OCI-LY3 (cell line): ENCODE measurements around the gene LMO2.
"Not testable (repeated sequence)": the region's sequence is repeated elsewhere in the genome, so short reads cannot be mapped to it uniquely, and the experiment has no call there.

Experiments
- H2AFZ ChIP-seq: fragments of 200-600, 300-600 bp; shearing (Covaris generic); 2 replicates; pipeline ENCODE4 v1.6.0; 2014; ENCODE audit warnings: antibody characterized with exemption, low read depth, low read length
- H3K27ac ChIP-seq: fragments of 200-600, 300-600 bp; sonication (generic); 2 replicates; pipeline ENCODE4 v1.5.1; 2014; ENCODE audit warnings: mild to moderate bottlenecking, low read length, moderate library complexity, mixed read lengths
- H3K27me3 ChIP-seq: fragments of 200-600, 300-600 bp; sonication (generic); 2 replicates; pipeline ENCODE4 v1.6.1; 2014; ENCODE audit warnings: low read depth, low read length, mixed read lengths
- H3K36me3 ChIP-seq: fragments of 200-600, 300-600 bp; sonication (generic); replicated peaks from 2 replicates; pipeline ENCODE3; 2014; ENCODE audit warnings: low read depth, low read length, mixed read lengths
- H3K4me1 ChIP-seq: fragments of 300-600, 200-600 bp; sonication (generic); 2 replicates; pipeline ENCODE4 v1.6.1; 2014; ENCODE audit warnings: low read length, mixed read lengths
- H3K4me2 ChIP-seq: fragments of 200-600, 300-600 bp; sonication (generic); 2 replicates; pipeline ENCODE4 v1.6.1; 2014; ENCODE audit warnings: low read length, mixed read lengths
- H3K4me3 ChIP-seq: fragments of 300-600, 200-600 bp; sonication (generic); 2 replicates; pipeline ENCODE4 v1.5.1; 2014; ENCODE audit warnings: antibody characterized with exemption, mild to moderate bottlenecking, low read length, moderate library complexity
- H3K79me2 ChIP-seq: fragments of 300-600, 200-600 bp; shearing (Covaris generic); 2 replicates; pipeline ENCODE4 v1.6.1; 2014; ENCODE audit warnings: mild to moderate bottlenecking, low read length, mixed read lengths
- H3K9ac ChIP-seq: fragments of 300-600, 200-600 bp; shearing (Covaris generic); 2 replicates; pipeline ENCODE4 v1.6.0; 2014; ENCODE audit warnings: mild to moderate bottlenecking, low read length, moderate library complexity
- H3K9me3 ChIP-seq: fragments of 200-600, 300-600 bp; shearing (Covaris generic); 2 replicates; pipeline ENCODE4 v1.6.1; 2014; ENCODE audit warnings: low read length, mixed read lengths; ENCODE audit not compliant: insufficient read depth
- H4K20me1 ChIP-seq: fragments of 200-600, 300-600 bp; sonication (generic); 2 replicates; pipeline ENCODE4 v1.6.1; 2016; ENCODE audit warnings: low read length, mixed read lengths; ENCODE audit not compliant: insufficient read depth
- CTCF ChIP-seq: fragments of 200-600, 300-600 bp; sonication (generic); IDR thresholded peaks from 2 replicates; pipeline ENCODE4 v1.5.1; 2014; ENCODE audit warnings: antibody characterized with exemption, low read length, low read depth
- EZH2phosphoT487 ChIP-seq: fragments of 200-600 bp; shearing (Covaris generic); IDR thresholded peaks from 2 replicates; pipeline ENCODE4 v1.6.1; 2018; ENCODE audit warnings: antibody characterized with exemption, mixed run types, low read depth

LMO2 gene

GRCh38 chr11:33920838-33921613 lies 29.1 kb upstream of the LMO2 start:
- Histone ChIP-seq H3K4me2 (peak overlapping the region; percentile 58), H3K36me3 (no peaks in the 10 kb centered on the region), H3K79me2 (no peaks in the 10 kb centered on the region), H2AFZ (no peak overlapping the region), H3K9ac (no peak overlapping the region), H3K27ac (no peak overlapping the region), H3K4me3 (peak overlapping the region; percentile 30), H3K27me3 (peaks cover 68% of the 10 kb centered on the region), H3K4me1 (peaks cover 16% of the 10 kb centered on the region), H3K9me3 (no peaks in the 10 kb centered on the region), H4K20me1 (no peaks in the 10 kb centered on the region)
- TF ChIP-seq EZH2phosphoT487 (0 out of 2 replicates have a peak, but pooled peaks have one; percentile 49), CTCF (no peak)

- Histone ChIP-seq H3K79me2 (no peaks in the 10 kb centered on the region), H3K9me3 (no peaks in the 10 kb centered on the region), H3K4me3 (no peak overlapping the region), H2AFZ (no peak overlapping the region), H3K27me3 (peaks cover 68% of the 10 kb centered on the region), H4K20me1 (no peaks in the 10 kb centered on the region), H3K4me1 (peaks cover 16% of the 10 kb centered on the region), H3K4me2 (no peak overlapping the region), H3K27ac (no peak overlapping the region), H3K36me3 (no peaks in the 10 kb centered on the region), H3K9ac (no peak overlapping the region)
- TF ChIP-seq EZH2phosphoT487 = no peak
- TF ChIP-seq CTCF = no peak
Measured at GRCh38 chr11:33919645-33920044, 27.8 kb upstream of the LMO2 start.

DNA sequence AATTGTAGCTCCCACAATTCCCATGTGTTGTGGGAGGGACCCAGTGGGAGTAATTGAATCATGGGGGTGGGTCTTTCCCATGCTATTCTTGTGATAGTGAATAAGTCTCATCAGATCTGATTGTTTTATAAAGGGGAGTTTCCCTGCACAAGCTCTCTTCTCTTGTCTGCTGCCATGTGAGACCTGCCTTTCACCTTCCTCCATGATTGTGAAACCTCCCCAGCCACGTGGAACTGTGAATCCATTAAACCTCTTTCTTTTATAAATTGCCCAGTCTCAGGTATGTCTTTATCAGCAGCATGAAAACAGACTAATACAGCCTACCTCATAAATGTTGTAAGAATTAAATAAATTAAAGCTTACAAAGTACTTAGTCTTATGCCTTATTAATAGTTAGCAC lies 25.5 kb upstream of the LMO2 start:
- H2AFZ ChIP-seq, H3K79me2 ChIP-seq, H3K4me3 ChIP-seq, H3K4me2 ChIP-seq, H4K20me1 ChIP-seq, H3K27ac ChIP-seq, H3K9ac ChIP-seq, H3K36me3 ChIP-seq, H3K9me3 ChIP-seq: not testable (repeated sequence)
- Histone ChIP-seq H3K27me3 (peaks cover 50% of the 10 kb centered on the region), H3K4me1 (peaks cover 16% of the 10 kb centered on the region)

- Histone ChIP-seq H3K36me3 (no peaks in the 10 kb centered on the region), H3K4me2 (no peak overlapping the region), H3K4me3 (no peak overlapping the region), H3K79me2 (no peaks in the 10 kb centered on the region), H3K9me3 (no peaks in the 10 kb centered on the region), H3K27me3 (peaks cover 46% of the 10 kb centered on the region), H4K20me1 (no peaks in the 10 kb centered on the region), H2AFZ (no peak overlapping the region), H3K4me1 (peaks cover 16% of the 10 kb centered on the region), H3K27ac (no peak overlapping the region), H3K9ac (no peak overlapping the region)
- TF ChIP-seq EZH2phosphoT487 (no peak), CTCF (no peak)
Measured at GRCh38 chr11:33916736-33917135, 24.9 kb upstream of the LMO2 start.
